GM23248 (cell line): ENCODE measurements around the gene MPHOSPH9.

Experiments
- EZH2 ChIP-seq: fragments of 200-600 bp; sonication (generic); IDR thresholded peaks from 2 replicates; pipeline ENCODE4 v1.6.1; 2018; ENCODE audit warnings: antibody characterized with exemption, mild to moderate bottlenecking; ENCODE audit not compliant: insufficient read depth, poor library complexity, severe bottlenecking
- EZH2phosphoT487 ChIP-seq: fragments of 200-600 bp; sonication (generic); IDR thresholded peaks from 2 replicates; pipeline ENCODE4 v1.6.1; 2018; ENCODE audit warnings: antibody characterized with exemption, moderate library complexity, mild to moderate bottlenecking, low read depth; ENCODE audit not compliant: insufficient read depth

- TF ChIP-seq EZH2 (no peak), EZH2phosphoT487 (no peak)
Measured at GRCh38 chr12:123108682-123109066, 124.3 kb downstream of the MPHOSPH9 start.
